CD4-positive, alpha-beta T cell treated with Interleukin-1 beta for 1 hour (primary cell): ENCODE results near the gene TPCN2.

Experiments
- DNase-seq, 2 donors: peaks; one replicate each; pipeline ENCODE4 v3.0.0-alpha.2; 2020 to 2022

The TPCN2 gene

DNA sequence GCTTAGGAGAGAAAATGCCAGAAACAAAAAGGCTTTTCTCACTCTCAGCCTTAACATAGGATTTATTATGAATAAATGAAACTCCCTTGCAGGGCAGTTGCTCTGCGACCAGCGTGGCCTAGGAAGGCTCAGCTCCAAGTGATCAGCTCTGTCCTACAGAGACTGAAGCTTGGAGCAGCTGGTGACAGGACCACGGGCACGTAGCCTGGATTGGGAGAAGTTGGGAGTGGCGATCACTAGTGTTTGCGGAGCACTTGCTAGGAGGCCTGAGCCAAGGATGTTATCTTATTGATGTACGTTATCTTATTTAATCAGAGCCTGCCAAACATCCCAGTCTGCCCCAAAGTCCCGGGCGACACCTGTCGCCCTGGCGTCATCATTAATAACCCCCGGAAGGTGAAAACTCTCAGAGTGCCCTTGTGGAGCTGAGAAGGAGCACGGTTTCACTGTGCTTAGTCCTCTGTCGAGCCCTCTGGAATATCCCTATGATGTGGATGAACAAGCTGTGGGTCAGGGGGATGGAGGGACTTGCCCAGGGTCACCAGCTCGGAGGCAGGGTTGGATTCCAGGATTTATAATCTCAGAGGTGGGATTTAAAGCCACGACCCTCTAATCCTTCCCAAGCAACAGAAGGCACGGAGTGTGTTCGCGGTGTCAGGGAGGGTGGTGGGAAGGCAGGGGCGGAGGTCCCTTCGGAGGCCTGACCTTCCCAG, 66.2 kb downstream of the TPCN2 start:
- no peak for DNase-seq

- DNase-seq, result no peak
These were observed 67.1 kb downstream of the TPCN2 start for GRCh38 chr11:69115586-69116560.

DNA sequence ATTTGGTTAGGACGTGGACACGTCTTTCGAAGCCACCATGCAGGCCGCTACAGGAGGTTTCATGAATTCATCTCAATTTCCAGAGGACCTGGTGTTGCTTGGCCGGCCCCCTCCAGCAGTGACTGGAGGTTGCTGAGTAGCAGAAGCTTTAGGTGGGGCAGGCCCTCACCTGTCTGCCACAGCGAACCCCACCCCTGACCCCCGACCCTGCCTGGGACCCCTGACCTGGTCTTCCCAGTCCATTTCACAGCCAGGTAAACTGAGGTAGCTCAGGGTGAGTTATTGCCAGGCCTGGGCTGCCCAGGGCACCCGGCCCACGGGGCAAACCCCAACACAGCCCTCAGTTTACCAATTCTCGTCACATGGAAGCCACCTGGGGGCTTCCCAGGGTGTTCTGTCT, 67.9 kb downstream of the TPCN2 start:
- DNase-seq, result no peak

GRCh38 chr11:69119190-69119589, 70.5 kb downstream of the TPCN2 start:
- no peak for DNase-seq

DNA sequence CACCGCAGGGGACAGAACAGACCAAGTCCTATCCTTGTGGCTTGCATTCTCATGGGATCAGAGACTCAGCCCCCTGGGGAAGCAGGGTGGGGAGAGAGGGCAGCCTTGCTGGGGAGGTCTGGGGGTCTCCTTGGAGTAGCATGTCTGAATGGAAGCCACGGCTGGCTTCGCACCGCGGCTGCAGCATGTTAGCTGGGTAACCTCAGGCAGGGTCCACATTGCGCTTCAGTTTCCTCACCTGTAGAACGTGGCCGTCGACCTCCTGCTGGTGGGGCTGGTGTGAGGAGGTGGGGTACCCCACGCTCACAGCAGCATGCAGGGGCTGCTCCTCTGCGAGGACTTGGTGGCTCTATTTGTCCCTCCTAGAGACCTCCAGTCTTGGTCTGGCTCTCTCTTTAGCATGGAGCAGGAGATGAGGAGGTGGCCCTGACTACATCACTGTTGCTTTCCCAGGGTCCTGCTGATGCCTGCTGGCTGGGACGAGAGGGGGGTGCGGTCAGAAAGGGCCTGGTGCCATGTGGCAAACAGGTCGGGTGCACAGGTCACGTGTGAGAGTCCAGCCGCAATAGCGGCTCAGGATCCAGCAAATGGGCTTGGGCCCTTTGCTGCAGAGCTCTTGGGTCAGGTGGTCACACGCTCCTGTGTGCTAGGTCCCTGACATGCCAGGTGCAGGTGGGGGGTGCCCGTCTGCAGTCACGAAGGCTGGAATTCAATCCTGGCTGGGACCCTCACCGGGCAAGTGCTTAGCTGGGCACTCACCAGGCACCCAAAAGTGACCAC, 71.6 kb downstream of the TPCN2 start:
- no peak for DNase-seq

DNA sequence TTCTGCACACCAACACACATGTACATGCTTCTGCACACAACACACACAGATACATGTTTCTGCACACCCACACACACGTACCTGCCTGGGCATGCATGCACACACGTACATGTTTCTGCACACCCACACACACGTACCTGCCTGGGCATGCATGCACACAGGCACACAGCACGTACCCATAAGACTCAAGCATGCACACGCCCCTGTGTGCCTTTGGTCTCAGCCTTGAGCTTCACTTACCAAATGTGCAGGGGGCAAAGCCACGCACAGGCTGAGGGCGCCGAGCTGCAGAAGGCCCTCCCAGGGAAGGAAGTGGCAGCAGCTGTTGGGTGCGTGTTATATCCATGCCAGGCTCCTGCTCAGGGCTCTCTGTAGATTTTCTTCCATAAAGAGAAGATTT, 72.3 kb downstream of the TPCN2 start:
- DNase-seq, result no peak

DNA sequence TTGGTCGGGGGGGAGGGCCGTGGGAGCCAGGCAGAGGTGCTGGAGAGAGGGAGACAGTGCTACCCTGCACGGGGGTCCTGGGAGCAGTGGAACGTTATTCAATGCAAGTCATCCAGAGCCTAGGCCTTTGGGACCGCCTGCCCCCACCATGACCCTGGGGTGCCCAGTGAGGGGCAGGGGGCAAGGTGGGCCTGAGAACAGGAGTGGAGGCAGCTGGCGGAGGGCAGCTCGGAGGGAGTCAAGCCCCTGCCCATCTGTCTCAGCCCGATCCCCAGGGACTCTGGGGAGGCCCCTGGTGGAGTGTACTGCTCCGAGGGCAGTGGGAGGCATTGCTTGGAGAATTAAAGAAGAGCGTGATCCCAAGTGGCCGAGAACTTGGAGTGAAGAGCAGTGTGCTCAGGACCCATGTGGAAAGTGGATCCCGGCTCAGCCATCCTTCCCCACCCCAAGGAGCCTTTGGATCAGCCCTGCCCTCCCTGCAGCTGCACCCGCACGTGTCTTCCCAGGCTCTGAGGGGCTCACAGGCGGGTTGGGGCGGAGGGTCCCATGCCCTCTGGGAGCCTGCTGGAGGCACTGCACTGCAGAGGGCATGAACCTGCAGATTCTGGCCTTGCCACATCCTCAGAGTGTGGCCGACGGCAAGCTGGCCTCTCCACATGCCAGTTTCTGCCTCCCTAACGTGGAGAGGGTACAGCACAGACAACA, 73.0 kb downstream of the TPCN2 start:
- DNase-seq, result no peak

DNA sequence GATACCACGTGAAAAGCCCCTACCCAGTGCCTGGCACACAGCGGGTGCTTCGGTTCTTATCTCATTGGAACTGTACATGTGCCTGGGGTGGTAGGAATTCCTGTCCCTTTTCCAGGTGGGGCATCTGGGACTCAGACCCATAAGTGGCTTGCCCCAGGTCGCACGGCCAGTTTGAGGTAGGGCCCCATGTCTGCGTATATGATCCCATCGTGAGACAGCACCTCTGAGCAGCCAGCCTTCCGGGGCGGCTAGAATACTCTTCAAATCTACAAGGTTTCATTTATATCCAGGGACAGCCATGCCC, 73.5 kb downstream of the TPCN2 start:
- DNase-seq, result no peak

GRCh38 chr11:69122630-69123431, 74.1 kb downstream of the TPCN2 start:
- DNase-seq, result peak; percentile 40 to 42

GRCh38 chr11:69123593-69124545, 75.1 kb downstream of the TPCN2 start:
- DNase-seq, result no peak

DNA sequence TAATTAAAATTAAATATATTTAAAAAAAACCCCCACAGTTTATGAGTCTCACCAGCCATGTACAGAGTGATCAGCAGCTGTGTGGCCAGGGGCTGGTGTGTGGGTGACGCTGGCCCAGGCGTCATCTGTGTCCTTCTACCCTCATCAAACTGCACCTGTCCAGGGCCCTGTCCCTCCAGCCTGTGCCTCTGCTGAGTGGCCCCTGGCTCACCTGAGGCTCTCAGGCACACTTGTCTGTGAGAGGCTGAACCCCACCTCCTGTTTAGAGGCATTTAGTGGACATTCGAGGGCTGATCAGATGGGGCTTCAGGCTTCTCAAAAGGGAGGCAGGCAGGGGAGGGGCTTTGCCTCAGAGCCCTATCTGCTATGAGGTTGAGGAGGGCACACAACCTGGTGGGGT, 77.1 kb downstream of the TPCN2 start:
- DNase-seq, result no peak

- DNase-seq, result no peak
These were observed 77.6 kb downstream of the TPCN2 start for GRCh38 chr11:69126286-69126685.

DNA sequence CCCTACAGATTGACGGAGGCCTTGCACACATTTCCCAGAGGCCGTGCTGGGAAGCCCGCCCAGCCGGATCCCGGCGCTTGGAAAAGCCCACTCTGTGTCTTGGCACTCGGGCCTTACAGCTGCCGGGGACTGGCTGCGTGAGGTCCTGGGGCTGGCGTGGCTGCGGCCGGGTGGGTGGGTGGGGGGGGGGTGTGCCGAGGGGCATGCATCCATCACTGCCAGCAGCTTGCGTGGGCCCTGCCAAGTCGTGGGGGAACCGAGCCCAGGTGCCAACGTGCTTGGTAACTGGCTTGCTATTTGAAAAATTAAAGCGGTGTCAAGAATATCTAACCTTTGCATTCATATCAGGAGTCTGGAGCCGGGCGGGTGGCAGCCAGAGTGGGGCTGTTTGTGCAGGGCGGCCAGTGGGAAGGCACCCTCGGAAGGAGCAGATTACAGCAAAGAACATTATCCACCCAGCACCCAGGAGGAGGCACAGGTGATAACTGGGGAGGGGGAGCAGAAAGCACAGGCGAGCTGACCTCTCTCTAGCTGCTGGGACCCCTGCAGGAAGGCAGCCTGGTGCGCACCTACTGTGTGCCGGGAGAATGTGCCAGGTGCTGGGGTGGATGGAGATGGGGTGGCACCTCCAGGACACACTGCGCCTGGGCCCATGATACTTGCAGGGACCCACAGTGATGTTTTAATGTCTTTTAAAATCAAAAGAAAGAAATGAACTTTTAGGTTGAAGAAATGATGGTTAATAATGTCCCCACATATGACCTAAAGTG, 78.5 kb downstream of the TPCN2 start:
- no peak for DNase-seq

GRCh38 chr11:69127884-69128283, 79.2 kb downstream of the TPCN2 start:
- no peak for DNase-seq

DNA sequence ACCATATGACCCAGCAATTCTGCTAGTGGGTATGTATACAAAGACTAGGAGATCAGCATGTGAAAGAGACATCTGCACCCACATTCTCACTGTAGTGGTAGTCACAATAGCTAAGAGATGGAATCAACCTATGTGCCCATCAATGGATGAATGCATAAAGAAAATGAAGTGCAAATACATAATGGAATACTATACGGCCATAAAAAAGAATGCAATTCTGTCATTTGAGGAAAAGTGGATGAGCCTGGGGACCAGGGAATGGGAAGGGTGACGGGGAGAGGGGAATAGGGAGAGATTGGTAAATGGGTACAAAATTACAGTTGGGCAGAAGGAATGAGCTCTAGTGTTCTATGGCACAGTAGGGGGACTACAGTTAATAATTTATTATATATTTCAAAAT, 80.3 kb downstream of the TPCN2 start:
- DNase-seq, result no peak

- DNase-seq, result no peak
These were observed 80.9 kb downstream of the TPCN2 start for GRCh38 chr11:69129647-69130046.

DNA sequence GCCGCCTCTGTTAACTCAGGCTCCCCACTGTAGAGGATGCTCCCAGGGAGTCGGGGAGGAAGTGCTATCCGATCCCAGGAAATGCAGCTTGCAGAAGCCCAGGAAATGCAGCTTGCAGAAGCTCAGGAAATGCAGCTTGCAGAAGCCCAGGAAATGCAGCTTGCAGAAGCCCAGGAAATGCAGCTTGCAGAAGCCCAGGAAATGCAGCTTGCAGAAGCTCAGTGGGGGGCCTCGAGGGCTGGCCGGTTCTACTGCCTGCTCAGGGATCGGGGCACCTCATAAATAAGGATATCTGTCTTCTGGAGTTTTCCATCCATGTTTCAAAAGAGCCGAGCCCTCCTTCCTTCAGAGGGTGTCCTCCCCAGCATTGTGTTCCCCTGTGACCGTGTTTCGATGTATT, 81.9 kb downstream of the TPCN2 start:
- DNase-seq, result no peak

DNA sequence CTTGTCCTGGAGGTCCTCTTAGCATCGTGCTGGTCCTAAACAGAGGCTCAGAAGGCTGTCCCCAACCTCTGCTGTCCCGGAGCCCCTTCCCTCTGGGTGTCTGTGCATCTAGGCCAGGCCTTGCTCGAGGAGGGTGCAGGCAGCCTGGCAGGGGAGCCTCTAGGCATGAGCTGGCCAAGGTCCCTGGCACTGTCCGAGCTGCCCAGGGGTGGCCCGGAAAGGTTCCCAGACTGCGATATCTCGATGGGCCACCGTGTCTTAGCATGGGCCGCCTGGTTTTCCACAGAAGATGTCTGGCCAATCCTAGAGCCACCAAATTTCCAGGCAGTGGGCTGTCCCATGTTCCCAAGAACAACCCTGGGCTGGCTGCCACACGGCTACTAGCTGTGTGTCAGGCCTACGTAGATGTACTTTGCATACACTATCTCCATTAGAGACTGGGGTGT, 82.4 kb downstream of the TPCN2 start:
- no peak for DNase-seq

- DNase-seq, result no peak
These were observed 83.0 kb downstream of the TPCN2 start for GRCh38 chr11:69131644-69132300.
